K562 (cell line): Measurements from ENCODE around the gene RTL10.
A peak's percentile ranks its signal among the peaks of the same experiment; 100 is the strongest.

ENCODE experiments used
- ARID2 ChIP-seq: fragments of 450-650 bp; IDR thresholded peaks from 2 replicates; pipeline ENCODE4 v1.6.1; 2017; ENCODE audit warnings: antibody characterized with exemption, mild to moderate bottlenecking
- CEBPZ ChIP-seq: fragments of 150-350 bp; IDR thresholded peaks from 2 replicates; pipeline ENCODE4 v1.6.1; 2014; ENCODE audit warnings: low read depth, mild to moderate bottlenecking, low read length, borderline replicate concordance
- CHD4 ChIP-seq: fragments of 200-600 bp; sonication (generic); IDR thresholded peaks from 3 replicates; pipeline ENCODE4 v1.6.1; 2012; ENCODE audit warnings: low read depth, mild to moderate bottlenecking, mixed read lengths, low read length, inconsistent platforms; ENCODE audit not compliant: insufficient read depth, insufficient replicate concordance, poor library complexity, severe bottlenecking
- CTCF ChIP-seq, 3 experiments: IDR thresholded peaks in 2 of 3; conservative IDR thresholded peaks in 1 of 3; 2 replicates each; pipeline ENCODE4 v1.5.1; 2011 to 2012; ENCODE audit warnings: low read length in 3 of 3, mild to moderate bottlenecking in 3 of 3, control low read depth in 2 of 3, improper control_type of control experiment in 1 of 3, inconsistent platforms in 1 of 3, low read depth in 1 of 3, mixed read lengths in 1 of 3, moderate library complexity in 1 of 3; ENCODE audit not compliant: insufficient read depth in 2 of 3
- E2F1 ChIP-seq: sonication (generic); formaldehyde crosslinking; IDR thresholded peaks from 2 replicates; pipeline ENCODE4 v1.8.1; 2023; ENCODE audit warnings: mild to moderate bottlenecking, missing genetic modification reagents, moderate library complexity
- E2F8 ChIP-seq: fragments of 450-650 bp; IDR thresholded peaks from 2 replicates; pipeline ENCODE4 v1.7.1; 2018; ENCODE audit warnings: mild to moderate bottlenecking, low read depth; ENCODE audit not compliant: partially characterized antibody
- JUN ChIP-seq, 2 experiments: sonication (generic) in 1 of 2; formaldehyde crosslinking in 1 of 2; IDR thresholded peaks; 2 replicates each; pipeline versions ENCODE4 v1.6.1 to v1.8.0; 2012 to 2022; ENCODE audit warnings: borderline replicate concordance in 2 of 2, mild to moderate bottlenecking in 2 of 2, improper control_type of control experiment in 1 of 2, low read depth in 1 of 2, low read length in 1 of 2, missing genetic modification reagents in 1 of 2
- RCOR1 ChIP-seq, 2 experiments: IDR thresholded peaks; 2 replicates each; pipeline ENCODE4 v1.6.1; 2012; ENCODE audit warnings: low read depth in 2 of 2, low read length in 2 of 2, borderline replicate concordance in 1 of 2, improper control_type of control experiment in 1 of 2
- TARDBP ChIP-seq: fragments of 450-650 bp; IDR thresholded peaks from 2 replicates; pipeline ENCODE4 v1.6.1; 2016
- ZC3H4 ChIP-seq: sonication (generic); formaldehyde crosslinking; IDR thresholded peaks from 2 replicates; pipeline ENCODE4 v1.9.0; 2021; ENCODE audit warnings: missing genetic modification reagents, borderline replicate concordance
- ZNF12 ChIP-seq: sonication (generic); formaldehyde crosslinking; IDR thresholded peaks from 2 replicates; pipeline ENCODE4 v1.4.0; 2020; ENCODE audit warnings: mild to moderate bottlenecking, missing genetic modification reagents

GRCh38 chr22:19877626-19878339 lies 23.1 kb upstream of the RTL10 start:
- TF ChIP-seq ZC3H4 (CRISPR knock-in tag) (no peak), CTCF (IDR thresholded peaks at IDR 0.05 in 2 of 3, conservative IDR thresholded peaks at IDR 0.05 in 1 of 3; ENCODE audit: insufficient read depth in 2 of 3, low read depth in 1 of 3, low read length in 3 of 3) (no peak), CEBPZ (no peak), TARDBP (no peak), ARID2 (no peak), E2F8 (no peak), JUN (IDR thresholded peaks at IDR 0.05; ENCODE audit: borderline replicate concordance, low read depth, low read length) (0 out of 2 replicates have a peak, but pooled peaks have one; percentile 5), JUN (CRISPR knock-in tag; IDR thresholded peaks at IDR 0.05; ENCODE audit: borderline replicate concordance) (no peak), ZNF12 (CRISPR knock-in tag) (no peak), CHD4 (no peak), E2F1 (CRISPR knock-in tag) (no peak), RCOR1 (IDR thresholded peaks at IDR 0.05; ENCODE audit: borderline replicate concordance in 1 of 2, low read depth in 2 of 2, low read length in 2 of 2) (no peak)
